Activated CD4-positive, alpha-beta T cell treated with anti-CD3 and anti-CD28 coated beads for 1 hour (primary cell): ENCODE results near the gene ERN1.

Source experiments
- DNase-seq: peaks from one replicate; pipeline ENCODE4 v3.0.0-alpha.2; 2020

ERN1 gene

GRCh38 chr17:64001763-64002529 lies 128.0 kb downstream of the ERN1 start:
- peak; percentile 8 for DNase-seq

- DNase-seq: peak; percentile 7
Observed at GRCh38 chr17:64001091-64001579, 128.8 kb downstream of the ERN1 start.

GRCh38 chr17:63999680-64000531 lies 130.0 kb downstream of the ERN1 start:
- DNase-seq: no peak

- DNase-seq: no peak
Observed at GRCh38 chr17:63998721-63999679, 130.9 kb downstream of the ERN1 start.

GRCh38 chr17:63998050-63998720 lies 131.8 kb downstream of the ERN1 start, which contains the start of gene PRR29:
Gene PRR29 (plus strand): TSS chr17:63998351. CDS start chr17:63998365, 14 bp downstream.
- peak; percentile 69 for DNase-seq

- DNase-seq: no peak
Observed at GRCh38 chr17:63997341-63998048, 132.4 kb downstream of the ERN1 start.

GRCh38 chr17:63996430-63997182 lies 133.3 kb downstream of the ERN1 start:
- DNase-seq: no peak

GRCh38 chr17:63995626-63996025 lies 134.3 kb downstream of the ERN1 start:
- DNase-seq: no peak

- DNase-seq: no peak
Observed at GRCh38 chr17:63993368-63993985, 136.5 kb downstream of the ERN1 start.

GRCh38 chr17:63991611-63992010 lies 138.3 kb downstream of the ERN1 start:
- no peak for DNase-seq

- no peak for DNase-seq
Observed at GRCh38 chr17:63989622-63990345, 140.2 kb downstream of the ERN1 start.
